Measurements from ENCODE around the gene RPS13. TPM values are rescaled to one million over a fixed set of nuclear protein-coding genes. Genes with fewer than 3 reads are reported as not detected.
"Not testable (repeated sequence)": the region's sequence is repeated elsewhere in the genome, so short reads cannot be mapped to it uniquely, and the experiment has no call there.

RPS13 gene
- total RNA-seq, 1 donor from 2014 or later: 856 TPM

- no peaks in the 10 kb centered on the region for H3K9me3 Mint-ChIP-seq (ENCODE audit: unreplicated experiment)
- Histone ChIP-seq H3K4me1 (ENCODE audit: insufficient read depth, low read length) (no peaks in the 10 kb centered on the region), H3K4me3 (ENCODE audit: insufficient read depth, low read depth, low read length) (no peak overlapping the region), H4K20me1 (ENCODE audit: insufficient read depth, low read length) (no peaks in the 10 kb centered on the region), H3K79me2 (ENCODE audit: insufficient read depth, low read length) (no peaks in the 10 kb centered on the region), H3K36me3 (ENCODE audit: insufficient read depth, low read length) (peaks cover 8% of the 10 kb centered on the region), H2AFZ (ENCODE audit: low read depth, low read length) (no peak overlapping the region), H3K27me3 (ENCODE audit: insufficient read depth, low read length) (no peaks in the 10 kb centered on the region), H3K4me2 (ENCODE audit: low read length) (no peak overlapping the region), H3K9me3 (ENCODE audit: insufficient read depth, low read depth, low read length) (no peaks in the 10 kb centered on the region), H3K9ac (ENCODE audit: low read length) (no peak overlapping the region), H3K27ac (ENCODE audit: low read depth, low read length) (no peak overlapping the region)
- no peak for TF ChIP-seq EZH2 (IDR thresholded peaks at IDR 0.05; ENCODE audit: insufficient read depth, low read length)
- TF ChIP-seq, protein P1, sequence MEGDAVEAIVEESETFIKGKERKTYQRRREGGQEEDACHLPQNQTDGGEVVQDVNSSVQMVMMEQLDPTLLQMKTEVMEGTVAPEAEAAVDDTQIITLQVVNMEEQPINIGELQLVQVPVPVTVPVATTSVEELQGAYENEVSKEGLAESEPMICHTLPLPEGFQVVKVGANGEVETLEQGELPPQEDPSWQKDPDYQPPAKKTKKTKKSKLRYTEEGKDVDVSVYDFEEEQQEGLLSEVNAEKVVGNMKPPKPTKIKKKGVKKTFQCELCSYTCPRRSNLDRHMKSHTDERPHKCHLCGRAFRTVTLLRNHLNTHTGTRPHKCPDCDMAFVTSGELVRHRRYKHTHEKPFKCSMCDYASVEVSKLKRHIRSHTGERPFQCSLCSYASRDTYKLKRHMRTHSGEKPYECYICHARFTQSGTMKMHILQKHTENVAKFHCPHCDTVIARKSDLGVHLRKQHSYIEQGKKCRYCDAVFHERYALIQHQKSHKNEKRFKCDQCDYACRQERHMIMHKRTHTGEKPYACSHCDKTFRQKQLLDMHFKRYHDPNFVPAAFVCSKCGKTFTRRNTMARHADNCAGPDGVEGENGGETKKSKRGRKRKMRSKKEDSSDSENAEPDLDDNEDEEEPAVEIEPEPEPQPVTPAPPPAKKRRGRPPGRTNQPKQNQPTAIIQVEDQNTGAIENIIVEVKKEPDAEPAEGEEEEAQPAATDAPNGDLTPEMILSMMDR (IDR thresholded peaks at IDR 0.05; ENCODE audit: insufficient read depth, low read depth, low read length): no peak
- no peak for FAIRE-seq
- peak overlapping the region; percentile 38 for H3K27ac Mint-ChIP-seq (ENCODE audit: unreplicated experiment)
- DNase-seq (ENCODE audit: low read depth): no peak
- no peaks in the 10 kb centered on the region for H3K27me3 Mint-ChIP-seq (ENCODE audit: low read depth, unreplicated experiment)
- H3K36me3 Mint-ChIP-seq (ENCODE audit: low read depth, unreplicated experiment): peaks cover 14% of the 10 kb centered on the region
- no peak overlapping the region for H3K4me3 Mint-ChIP-seq (ENCODE audit: unreplicated experiment)
- H3K4me1 Mint-ChIP-seq (ENCODE audit: low read depth, unreplicated experiment): no peaks in the 10 kb centered on the region
Observed at GRCh38 chr11:17117262-17117661, 39.8 kb upstream of the RPS13 start.

GRCh38 chr11:17116117-17116516 is 38.6 kb upstream of the RPS13 start:
- Histone ChIP-seq H3K4me3 (ENCODE audit: insufficient read depth, low read depth, low read length) (no peak overlapping the region), H3K4me1 (ENCODE audit: insufficient read depth, low read length) (no peaks in the 10 kb centered on the region), H3K4me2 (ENCODE audit: low read length) (no peak overlapping the region), H3K27ac (ENCODE audit: low read depth, low read length) (no peak overlapping the region), H3K9ac (ENCODE audit: low read length) (no peak overlapping the region), H3K9me3 (ENCODE audit: insufficient read depth, low read depth, low read length) (no peaks in the 10 kb centered on the region), H4K20me1 (ENCODE audit: insufficient read depth, low read length) (no peaks in the 10 kb centered on the region), H3K36me3 (ENCODE audit: insufficient read depth, low read length) (peaks cover 7% of the 10 kb centered on the region), H3K79me2 (ENCODE audit: insufficient read depth, low read length) (no peaks in the 10 kb centered on the region), H2AFZ (ENCODE audit: low read depth, low read length) (no peak overlapping the region), H3K27me3 (ENCODE audit: insufficient read depth, low read length) (no peaks in the 10 kb centered on the region)
- Mint-ChIP-seq H3K27ac (ENCODE audit: unreplicated experiment) (no peak overlapping the region), H3K4me1 (ENCODE audit: low read depth, unreplicated experiment) (no peaks in the 10 kb centered on the region), H3K36me3 (ENCODE audit: low read depth, unreplicated experiment) (peaks cover 14% of the 10 kb centered on the region), H3K27me3 (ENCODE audit: low read depth, unreplicated experiment) (no peaks in the 10 kb centered on the region), H3K4me3 (ENCODE audit: unreplicated experiment) (no peak overlapping the region), H3K9me3 (ENCODE audit: unreplicated experiment) (no peaks in the 10 kb centered on the region)
- TF ChIP-seq, protein P1 (IDR thresholded peaks at IDR 0.05; ENCODE audit: insufficient read depth, low read depth, low read length): no peak
- TF ChIP-seq EZH2 (IDR thresholded peaks at IDR 0.05; ENCODE audit: insufficient read depth, low read length): no peak
- DNase-seq (ENCODE audit: low read depth) (peak; percentile 1), FAIRE-seq (no peak)

GRCh38 chr11:17107745-17108144 is 30.3 kb upstream of the RPS13 start:
- H3K9me3 ChIP-seq (ENCODE audit: insufficient read depth, low read depth, low read length); H3K9me3 Mint-ChIP-seq (ENCODE audit: unreplicated experiment); H4K20me1 ChIP-seq (ENCODE audit: insufficient read depth, low read length); H2AFZ ChIP-seq (ENCODE audit: low read depth, low read length); H3K27ac ChIP-seq (ENCODE audit: low read depth, low read length); DNase-seq (ENCODE audit: low read depth); FAIRE-seq; H3K27me3 ChIP-seq (ENCODE audit: insufficient read depth, low read length); H3K27me3 Mint-ChIP-seq (ENCODE audit: low read depth, unreplicated experiment); H3K4me1 ChIP-seq (ENCODE audit: insufficient read depth, low read length); H3K36me3 Mint-ChIP-seq (ENCODE audit: low read depth, unreplicated experiment); H3K4me3 Mint-ChIP-seq (ENCODE audit: unreplicated experiment); H3K4me2 ChIP-seq (ENCODE audit: low read length); H3K79me2 ChIP-seq (ENCODE audit: insufficient read depth, low read length); H3K27ac Mint-ChIP-seq (ENCODE audit: unreplicated experiment); H3K4me3 ChIP-seq (ENCODE audit: insufficient read depth, low read depth, low read length); H3K4me1 Mint-ChIP-seq (ENCODE audit: low read depth, unreplicated experiment); H3K9ac ChIP-seq (ENCODE audit: low read length): not testable (repeated sequence)
- peaks cover 13% of the 10 kb centered on the region for H3K36me3 ChIP-seq (ENCODE audit: insufficient read depth, low read length)

DNA sequence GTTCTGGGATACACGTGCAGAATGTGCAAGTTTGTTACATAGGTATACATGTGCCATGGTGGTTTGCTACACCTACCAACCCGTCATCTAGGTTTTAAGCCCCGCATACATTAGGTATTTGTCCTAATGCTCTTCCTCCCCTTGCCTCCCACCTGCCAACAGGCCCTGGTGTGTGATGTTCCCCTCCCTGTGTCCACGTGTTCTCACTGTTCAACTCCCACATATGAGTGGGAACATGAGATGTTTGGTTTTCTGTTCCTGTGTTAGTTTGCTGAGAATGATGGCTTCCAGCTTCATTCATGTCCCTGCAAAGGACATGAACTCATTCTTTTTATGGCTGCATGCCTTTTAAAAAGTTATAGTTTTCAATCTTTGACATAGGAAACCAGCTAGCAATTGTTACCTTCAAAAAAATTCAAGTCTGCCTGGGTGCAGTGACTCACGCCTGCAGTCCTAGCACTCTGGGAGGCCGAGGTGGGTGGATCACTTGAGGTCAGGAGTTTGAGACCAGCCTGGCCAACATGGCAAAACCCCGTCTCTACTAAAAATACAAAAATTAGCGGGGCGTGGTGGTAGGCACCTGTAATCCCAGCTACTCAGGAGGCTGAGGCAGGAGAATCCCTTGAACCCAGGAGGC is 28.1 kb upstream of the RPS13 start:
- H3K36me3 Mint-ChIP-seq (ENCODE audit: low read depth, unreplicated experiment); H3K27ac Mint-ChIP-seq (ENCODE audit: unreplicated experiment); H3K27me3 Mint-ChIP-seq (ENCODE audit: low read depth, unreplicated experiment): not testable (repeated sequence)

More for the DNA sequence above, 28.1 kb upstream of the RPS13 start:
- not testable (repeated sequence) for H3K27me3 ChIP-seq (ENCODE audit: insufficient read depth, low read length); H3K9me3 Mint-ChIP-seq (ENCODE audit: unreplicated experiment); H3K9me3 ChIP-seq (ENCODE audit: insufficient read depth, low read depth, low read length); H3K4me1 ChIP-seq (ENCODE audit: insufficient read depth, low read length); FAIRE-seq; H4K20me1 ChIP-seq (ENCODE audit: insufficient read depth, low read length); H3K79me2 ChIP-seq (ENCODE audit: insufficient read depth, low read length); DNase-seq (ENCODE audit: low read depth); H3K27ac ChIP-seq (ENCODE audit: low read depth, low read length); H3K4me3 ChIP-seq (ENCODE audit: insufficient read depth, low read depth, low read length); H3K4me3 Mint-ChIP-seq (ENCODE audit: unreplicated experiment); H3K4me1 Mint-ChIP-seq (ENCODE audit: low read depth, unreplicated experiment); H3K4me2 ChIP-seq (ENCODE audit: low read length); H3K9ac ChIP-seq (ENCODE audit: low read length); H2AFZ ChIP-seq (ENCODE audit: low read depth, low read length)
- H3K36me3 ChIP-seq (ENCODE audit: insufficient read depth, low read length): peaks cover 14% of the 10 kb centered on the region

Data from astrocyte (in vitro differentiated cells and primary cell).